Glomerular endothelial cell (primary cell): ENCODE measurements around the gene TTC28. TPM values are rescaled to one million over a fixed set of nuclear protein-coding genes. Genes with fewer than 3 reads are reported as not detected.

Experiments
- DNase-seq: peaks from one replicate; pipeline ENCODE4 v3.0.0-alpha.2; 2011; ENCODE audit warnings: low read depth, low spot score; ENCODE audit errors: extremely low read depth
- total RNA-seq: library from RNA; depleted of rRNA; stranded (reverse); fragments of >200 nt; gene quantifications from 2 replicates; pipeline ENCODE4 v1.2.3, GENCODE V29; 2015

TTC28 gene
- total RNA-seq, 1 donor from 2014 or later = 66.5 TPM

DNA sequence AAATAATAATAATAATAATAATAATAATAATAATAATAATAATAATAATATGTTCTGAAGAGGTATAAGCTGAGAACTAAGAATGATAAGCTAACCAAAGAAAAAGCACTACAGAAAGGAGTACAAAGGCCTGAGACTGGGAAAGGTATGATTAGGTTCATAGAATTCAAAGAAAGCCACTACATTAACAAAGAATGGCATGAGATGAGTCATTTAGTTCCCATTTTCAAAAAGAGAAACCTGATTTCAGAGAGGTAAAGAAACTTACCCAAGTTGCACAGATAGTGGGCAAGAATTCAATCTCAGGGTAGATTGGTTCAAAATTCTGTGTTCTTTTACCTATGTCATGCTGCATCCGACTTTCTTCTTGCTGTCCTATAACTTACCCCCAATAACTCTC lies 350.9 kb downstream of the TTC28 start:
- DNase-seq = no peak

DNA sequence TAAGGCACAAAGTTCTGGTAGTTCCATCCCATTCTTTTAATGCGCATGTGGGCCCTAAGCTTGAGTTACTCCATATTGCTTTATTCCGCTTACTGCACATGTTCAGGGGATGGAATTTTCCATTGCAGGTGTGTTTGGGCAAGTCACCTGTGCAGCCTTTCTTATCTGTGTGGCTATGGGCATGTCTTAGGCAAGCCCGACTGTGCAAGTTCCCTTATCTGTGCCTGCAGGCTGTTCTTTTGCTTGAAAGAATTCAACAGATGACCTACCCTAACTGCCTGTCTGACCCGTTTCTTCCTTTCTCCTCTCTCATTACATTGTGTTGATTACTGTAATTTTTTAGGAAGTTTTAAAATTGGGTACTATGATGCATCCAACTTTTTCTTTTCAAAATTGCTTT lies 363.6 kb downstream of the TTC28 start:
- DNase-seq = no peak

DNA sequence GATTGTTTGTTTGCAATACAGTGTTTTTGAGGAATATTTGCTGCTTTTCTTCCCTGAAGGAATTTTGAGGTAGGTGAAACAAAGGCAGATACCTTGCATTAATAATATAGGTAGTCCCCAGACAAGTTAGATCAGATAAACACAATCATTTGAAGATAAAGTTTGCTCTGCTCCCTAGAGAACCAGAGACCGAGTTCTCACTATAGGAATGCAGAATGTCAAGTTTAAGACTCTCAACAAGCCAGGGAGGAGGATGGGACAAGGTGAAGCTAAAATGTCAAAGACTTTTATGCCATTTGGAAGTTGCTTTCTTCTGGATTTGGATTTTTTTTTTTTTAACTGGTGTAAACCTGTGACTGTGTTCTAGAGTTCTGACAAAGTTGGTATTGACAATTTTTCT lies 364.7 kb downstream of the TTC28 start:
- DNase-seq = no peak

DNA sequence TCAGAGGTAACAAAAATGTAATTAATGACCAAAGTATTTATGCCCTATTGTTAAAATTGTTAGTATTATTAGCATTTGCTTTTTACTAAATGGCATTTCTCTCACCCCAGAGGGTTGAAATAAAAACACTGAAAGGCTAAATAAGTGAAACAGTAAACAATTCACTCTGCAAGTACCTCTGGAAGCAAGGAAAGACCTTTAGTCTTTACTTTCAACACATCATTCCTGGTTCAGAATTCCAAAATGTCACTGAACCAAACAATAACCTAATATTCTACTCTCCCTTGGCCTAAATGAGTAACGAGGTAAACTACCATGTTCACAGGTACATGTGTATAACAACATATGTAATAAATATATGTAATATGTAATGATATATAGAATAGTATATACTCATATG lies 369.3 kb downstream of the TTC28 start:
- DNase-seq = no peak

DNA sequence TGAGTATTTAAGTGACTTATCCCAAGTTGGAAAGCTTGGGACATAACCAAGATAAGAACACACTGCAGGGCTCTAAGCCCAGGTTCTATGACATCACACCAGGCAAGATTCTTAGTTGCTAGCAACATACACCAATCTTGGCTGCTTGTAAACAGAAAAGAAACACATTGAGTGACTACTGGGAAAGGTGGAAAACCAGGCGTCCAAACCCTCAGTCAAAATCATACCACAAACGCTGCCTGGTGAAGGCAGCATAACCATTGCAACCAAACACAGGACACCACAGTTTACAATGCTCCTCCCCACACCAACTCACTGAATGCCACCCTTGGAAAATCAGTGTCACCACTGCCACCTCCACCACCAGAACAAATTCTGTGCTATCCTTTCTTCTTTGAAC lies 379.9 kb downstream of the TTC28 start:
- no peak for DNase-seq

DNA sequence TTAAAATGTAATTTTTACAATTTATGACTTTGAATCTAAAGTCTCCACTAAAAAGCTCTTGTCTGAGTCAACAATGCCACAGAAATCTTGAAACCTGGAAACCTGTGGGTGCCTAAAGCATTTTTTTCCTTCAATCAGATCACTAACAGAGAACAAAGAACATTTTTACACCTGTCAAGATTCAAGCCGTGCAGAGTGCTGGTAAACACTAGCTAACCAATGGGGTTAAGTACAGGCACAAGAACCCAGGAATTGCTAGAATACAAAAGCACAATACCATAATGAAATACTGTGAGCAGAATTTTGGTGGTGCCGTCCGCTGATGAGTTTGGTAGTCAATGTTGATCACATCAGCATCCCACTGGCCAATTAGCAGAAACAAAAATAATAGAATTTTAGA lies 380.3 kb downstream of the TTC28 start:
- no peak for DNase-seq

DNA sequence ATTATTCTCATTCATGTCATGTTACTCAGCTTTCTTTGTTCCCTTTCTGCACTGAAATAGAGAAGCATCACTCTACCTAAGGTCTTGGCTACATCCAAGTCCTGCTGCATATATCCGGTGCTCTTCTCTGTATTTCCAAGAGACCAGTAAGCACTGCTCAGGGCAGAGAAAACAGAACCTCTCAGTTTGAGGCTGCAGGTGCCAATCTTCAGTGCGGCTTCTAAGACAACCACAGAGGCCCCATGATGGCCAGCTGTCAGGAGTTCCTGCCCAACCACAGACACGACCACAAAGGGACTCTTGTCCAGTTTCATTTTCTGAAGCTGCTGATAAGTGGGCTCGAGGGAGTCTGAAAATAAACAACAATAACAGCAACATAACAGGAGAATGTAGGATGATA lies 382.1 kb downstream of the TTC28 start:
- DNase-seq = no peak

DNA sequence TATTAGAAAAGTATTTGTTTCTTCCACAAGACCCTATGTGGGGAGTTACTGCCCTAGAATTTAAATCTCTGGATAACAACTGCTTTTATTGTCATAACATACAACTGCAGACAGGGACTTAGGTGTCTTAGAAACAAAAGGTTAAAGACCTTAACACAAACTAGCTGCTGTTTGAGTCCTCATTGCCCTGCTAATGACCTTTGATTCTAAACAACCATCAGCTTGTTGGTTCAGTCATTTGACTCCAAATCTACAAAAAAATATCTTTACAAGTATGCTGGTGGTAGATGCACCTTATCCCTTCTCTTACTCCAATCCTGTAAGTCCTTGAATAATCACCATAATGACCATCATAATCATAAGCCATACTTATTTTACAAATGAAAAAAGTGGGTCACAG lies 383.2 kb downstream of the TTC28 start:
- DNase-seq = no peak

DNA sequence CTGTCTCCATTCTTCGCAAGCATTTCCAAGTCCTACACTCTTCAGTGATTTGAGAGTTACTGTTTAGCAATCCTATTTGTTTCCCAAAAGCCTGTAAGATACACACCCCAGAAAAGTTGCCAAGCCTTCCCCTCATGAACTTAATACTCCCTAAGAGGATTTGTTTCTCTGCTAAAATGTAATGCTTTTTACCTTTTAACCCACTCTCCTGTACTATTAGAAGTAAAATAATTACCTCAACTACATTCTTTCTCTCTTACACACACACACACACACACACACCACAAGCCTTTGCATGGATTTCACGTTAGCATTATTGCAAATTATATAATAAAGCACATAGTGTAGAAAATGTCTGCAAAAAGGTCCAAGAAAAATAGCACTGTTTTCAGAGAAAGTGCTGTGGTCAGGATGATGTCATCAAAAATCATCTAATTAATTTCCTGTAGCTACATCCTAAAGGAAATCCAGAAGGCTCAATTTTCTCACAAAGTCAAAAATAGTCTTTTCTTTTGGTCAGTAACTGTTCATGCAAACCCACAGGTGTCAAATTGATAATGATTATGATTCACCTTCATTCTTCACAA lies 396.5 kb downstream of the TTC28 start:
- DNase-seq = no peak

DNA sequence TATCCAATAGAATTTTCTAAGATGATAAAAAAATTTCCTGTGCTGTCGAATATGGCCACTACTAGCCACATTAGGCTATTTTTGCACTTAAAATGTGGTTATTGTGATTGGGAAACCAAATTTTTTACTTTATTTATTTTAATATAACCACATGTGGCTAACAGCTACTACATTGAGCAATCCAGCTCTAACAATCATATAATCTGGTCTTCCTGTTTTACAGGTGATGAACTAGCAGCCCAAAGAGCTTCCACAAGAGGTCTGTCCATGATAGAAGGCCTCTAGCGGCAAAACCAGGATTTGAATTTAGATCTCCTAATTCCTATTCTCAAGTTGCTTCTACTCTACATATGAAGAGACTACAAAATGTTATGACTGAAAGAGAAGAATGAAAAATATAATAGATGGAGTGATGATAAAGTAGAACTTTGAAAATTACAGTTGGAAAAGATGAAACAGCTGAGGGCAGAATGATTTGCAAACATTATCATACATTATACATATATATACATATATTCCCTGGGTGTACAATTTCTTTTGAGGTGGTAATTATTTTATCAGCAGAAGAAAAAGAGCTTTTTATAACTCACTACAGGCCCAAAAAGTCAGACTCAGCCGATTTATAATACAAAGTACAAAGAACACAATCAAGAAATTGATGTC lies 397.1 kb downstream of the TTC28 start:
- no peak for DNase-seq

DNA sequence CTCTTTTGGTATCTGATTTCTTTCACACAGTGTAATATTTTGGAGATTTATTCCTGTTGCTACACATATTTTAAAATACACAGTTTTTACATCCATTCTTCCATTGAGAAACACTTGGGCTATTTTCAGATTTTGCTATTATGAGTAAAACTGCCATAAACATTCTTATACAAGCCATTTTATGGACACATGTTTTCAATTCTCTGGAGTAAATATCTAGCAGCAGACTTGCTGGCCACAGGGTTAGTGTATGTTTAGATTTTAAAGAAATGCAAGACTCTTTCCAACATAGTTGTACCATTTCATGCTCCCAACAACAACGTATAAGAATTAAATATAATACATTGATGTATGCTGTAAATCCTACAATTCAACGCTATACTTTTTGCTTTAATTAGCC lies 399.8 kb downstream of the TTC28 start:
- no peak for DNase-seq

DNA sequence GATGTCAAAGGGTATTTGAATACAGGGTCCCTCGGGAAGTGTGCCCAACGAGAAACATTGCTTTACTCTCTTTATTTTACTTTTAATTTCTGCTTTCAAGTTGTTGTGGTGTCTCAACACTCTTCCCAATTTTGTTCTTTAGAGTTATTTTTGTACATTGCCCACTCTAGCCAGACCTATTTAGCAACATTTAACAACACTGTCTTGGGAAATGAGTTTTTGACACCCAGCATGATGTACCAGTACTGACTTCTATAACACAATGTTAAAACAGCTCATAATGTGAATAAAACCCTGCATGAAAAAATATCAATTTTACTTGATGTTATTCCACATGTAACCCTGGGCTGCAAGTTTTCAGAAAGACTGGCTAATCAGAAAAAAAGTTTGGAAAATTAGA lies 410.4 kb downstream of the TTC28 start:
- DNase-seq = no peak

DNA sequence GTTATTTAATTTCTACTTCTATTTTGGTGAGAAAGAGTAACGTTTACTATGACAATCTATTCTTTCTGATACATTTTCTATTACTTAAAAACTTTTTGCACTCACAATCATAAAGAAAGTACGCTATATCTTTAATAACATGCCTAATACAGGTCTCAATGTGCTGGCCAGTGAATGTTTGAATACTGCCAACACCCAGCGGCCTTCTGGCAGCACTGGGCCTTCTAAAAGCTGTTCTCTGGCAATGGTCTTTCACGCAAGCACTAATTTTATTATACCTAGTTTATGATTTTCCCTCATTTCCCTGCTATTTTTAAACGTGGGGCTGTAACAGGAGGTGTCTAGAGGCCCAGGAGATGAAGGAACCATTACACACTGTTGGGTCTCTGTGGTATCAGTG lies 410.8 kb downstream of the TTC28 start:
- DNase-seq = no peak

DNA sequence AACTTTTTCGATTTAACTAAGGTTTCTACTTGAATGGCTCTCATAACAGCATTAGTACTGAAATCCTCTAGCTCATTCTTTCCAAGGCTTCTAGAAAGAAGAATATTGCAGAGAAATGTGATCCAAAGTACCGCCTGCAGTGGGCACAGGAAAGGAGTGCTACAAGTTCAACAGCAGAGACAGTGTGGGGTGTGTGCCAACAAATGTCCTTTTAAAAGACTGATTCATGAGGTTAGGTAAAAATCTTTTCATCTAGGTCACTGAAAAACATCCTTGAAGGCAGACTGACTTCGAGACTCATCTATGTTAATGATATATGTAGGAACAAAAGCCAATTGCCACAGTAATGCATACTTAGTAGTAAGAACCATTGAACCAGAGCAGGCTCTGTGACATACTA lies 411.5 kb downstream of the TTC28 start:
- no peak for DNase-seq

DNA sequence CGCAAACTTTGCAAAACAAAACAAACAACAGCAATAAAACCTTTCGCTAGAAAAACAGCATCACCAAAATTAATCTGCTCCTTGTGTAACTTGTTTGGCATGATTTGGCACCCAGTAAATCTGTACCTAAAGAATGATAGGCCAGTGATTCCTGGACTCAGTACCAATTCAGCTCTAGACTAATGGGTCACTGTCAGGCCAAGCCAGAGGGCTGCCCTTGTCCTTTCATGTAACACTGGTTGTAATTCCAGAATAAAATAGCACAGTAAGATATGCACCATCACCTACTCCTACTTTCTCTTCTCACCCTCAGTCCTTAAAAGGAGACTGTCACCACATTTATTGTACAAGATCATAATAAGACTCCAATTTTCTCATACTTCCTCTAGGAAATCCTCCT lies 419.0 kb downstream of the TTC28 start:
- no peak for DNase-seq

DNA sequence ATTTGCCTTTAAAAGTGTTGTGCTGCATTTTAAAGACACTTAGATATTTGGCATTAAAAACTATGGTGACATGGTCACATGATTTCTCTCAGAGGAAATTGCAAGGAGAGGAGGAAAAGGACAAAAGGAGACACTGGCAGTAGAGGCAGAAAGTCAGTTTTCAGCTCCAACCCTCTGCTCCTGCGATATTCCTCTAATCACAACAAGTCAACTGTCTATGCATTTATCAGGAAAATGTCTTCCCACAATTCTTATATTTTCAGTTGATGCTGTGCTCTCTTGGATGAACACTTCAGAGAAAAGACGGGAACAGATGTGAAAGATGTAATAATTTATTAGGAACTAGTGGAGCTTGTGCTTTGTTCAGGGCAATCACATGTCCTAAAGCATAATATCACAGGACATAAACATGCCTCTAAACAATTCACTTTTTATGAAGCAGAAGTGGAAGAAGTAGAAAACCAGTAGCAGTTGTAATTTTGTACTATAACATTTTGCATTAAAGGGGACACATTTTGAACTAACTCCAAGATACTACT lies 419.8 kb downstream of the TTC28 start:
- no peak for DNase-seq

DNA sequence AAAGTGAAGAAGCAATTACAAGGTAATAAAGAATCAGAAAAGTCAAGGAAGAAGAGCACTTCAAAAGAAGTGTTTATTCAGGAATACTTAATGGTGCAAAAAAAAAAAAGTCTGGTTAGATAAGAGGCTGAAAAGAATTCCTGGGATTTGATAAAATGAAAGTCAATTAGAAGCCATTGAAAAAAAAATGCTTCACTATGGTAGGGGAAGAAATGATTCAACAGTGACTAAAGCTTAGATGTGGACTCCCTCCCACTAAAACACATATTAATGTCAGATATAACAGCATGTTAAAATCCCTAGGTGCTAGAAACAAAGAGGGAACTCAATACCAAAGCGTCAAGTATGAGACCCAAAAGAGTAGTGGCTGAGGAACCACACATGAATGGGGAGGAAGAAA lies 425.2 kb downstream of the TTC28 start:
- DNase-seq = no peak

DNA sequence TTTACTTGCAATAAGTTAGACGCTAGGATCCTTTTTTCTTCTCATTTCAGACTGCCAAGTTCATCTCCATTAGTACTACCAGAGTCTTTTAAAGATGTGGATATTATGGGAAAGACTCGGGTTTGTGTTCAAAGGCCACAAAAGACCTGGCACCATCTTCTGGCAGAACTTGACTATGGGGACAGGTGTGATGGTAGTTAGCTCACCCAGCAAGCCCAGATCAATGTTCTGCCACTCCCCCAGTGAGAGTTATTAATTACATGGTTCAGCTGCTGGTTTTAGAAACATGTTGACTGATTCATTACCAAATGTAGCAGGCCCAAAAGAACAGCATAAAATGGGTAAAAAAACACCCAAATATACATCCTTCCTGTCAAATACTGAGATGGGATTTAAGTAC lies 427.1 kb downstream of the TTC28 start:
- DNase-seq = no peak

DNA sequence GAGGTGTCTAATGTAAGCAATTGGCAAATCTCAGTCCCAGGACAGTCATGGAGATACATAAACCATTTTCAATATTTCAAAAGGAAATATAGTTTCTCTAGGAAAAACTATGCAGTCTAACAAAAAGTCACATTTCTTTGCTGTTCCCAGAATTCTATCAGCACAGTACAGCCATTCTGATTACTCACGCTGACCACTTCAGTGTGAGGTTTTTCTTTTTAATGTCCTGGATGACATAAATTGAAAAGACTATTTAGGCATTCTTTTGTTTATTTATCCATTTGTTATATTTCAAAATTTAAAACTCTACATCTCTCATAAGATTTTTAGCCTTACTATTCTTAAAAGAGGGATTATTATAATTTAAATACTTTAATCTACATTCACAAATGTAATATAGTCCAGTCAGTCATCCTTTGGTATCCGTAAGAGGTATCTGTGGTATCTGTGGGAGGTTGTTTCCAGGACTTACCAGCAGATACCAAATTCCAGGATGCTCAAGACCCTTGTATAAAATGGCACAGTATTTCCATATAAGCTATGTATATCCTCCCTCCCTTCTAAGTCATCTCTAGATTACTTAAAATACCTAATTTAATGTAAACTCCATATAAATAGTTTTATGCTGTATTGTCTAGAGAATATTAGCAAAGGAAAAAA lies 429.5 kb downstream of the TTC28 start:
- no peak for DNase-seq

DNA sequence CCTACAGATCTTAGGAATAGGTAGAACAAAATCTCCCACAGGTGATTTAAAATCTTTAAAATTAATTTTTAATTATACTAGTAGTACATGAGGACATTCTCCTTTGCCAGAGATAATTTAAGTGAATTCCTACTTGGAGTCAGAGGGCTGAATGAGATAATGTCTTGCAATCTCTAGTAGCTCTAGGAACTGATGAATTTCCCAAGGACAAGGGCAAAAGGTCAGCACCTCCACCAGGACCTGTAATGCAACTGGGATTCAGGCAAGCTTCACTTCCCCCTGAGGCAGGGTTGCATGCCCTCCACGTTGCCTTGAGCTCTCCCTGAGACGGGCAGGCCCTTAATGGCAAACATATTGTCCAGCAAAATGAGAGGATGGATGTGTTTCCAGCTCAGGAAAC lies 430.2 kb downstream of the TTC28 start:
- no peak for DNase-seq

DNA sequence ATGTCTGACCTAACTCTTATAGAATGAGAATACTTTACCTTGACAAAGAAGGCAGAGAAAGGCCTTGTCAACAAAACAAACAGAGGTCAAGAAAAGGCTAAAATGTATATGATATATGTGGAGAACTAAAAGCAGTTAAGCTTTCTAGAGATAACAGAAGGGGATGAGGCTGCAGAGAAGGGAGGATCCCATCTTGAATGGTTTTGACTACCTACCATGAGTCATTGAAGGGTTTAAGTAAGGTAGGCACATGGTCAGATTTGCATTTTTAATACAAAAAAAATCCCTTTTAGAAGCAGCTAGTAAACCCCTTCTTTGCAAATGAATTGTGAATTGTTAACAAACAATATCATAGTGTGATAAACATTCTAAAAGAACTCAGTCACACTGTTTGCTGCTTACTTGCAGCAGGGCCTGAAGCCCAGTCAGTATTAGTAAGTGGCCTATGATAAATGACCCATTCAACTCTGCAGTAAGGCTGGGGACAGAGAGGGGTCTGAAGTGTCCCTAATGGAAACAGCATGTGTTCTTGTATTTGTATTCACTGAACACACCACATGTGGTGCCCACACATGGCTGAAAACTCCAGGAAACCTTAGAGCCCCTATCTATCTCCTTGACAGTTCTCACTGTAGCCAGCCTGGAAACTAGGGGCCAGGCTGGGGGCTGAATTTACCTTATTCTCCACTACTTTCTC lies 431.8 kb downstream of the TTC28 start:
- DNase-seq = no peak

DNA sequence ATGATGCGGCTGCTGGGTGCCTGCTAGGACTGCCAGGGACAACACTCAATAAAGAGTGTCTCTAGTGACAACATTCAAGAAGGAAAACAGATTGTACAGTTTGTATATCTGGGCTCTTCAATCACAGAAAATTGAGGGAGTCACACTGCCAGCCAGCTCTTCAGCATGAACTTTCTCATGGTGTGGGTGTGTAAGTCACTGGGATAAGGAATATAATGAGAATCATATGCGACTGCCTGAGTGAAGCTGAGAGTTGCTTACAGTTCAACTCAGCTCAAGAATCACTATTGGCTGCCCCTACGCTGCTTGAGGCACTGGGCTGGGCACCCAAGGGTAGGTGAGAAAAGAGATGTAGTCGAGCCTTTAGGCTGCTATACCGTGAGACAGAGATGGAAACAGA lies 432.5 kb downstream of the TTC28 start:
- DNase-seq = no peak
